DND-41 (cell line): ENCODE data around the gene ALKBH5.

Experiments
- ATAC-seq: fragments of 200-7000 bp; cut with Tn5 transposase; 3 replicates; pipeline ENCODE4 v1.9.1; 2021; ENCODE audit warnings: low read depth; ENCODE audit not compliant: insufficient read depth
- DNase-seq: peaks from one replicate; pipeline ENCODE4 v3.0.0-alpha.2; 2020
- H2AFZ ChIP-seq: 2 replicates; pipeline ENCODE4 v1.6.0; 2012; ENCODE audit warnings: low read depth, low read length
- H3K27ac ChIP-seq: 2 replicates; pipeline ENCODE4 v1.5.1; 2012; ENCODE audit warnings: low read length, inconsistent platforms
- H3K27me3 ChIP-seq: fragments of 200-600 bp; sonication (generic); 2 replicates; pipeline ENCODE4 v1.6.0; 2012; ENCODE audit warnings: low read length, mild to moderate bottlenecking, inconsistent platforms; ENCODE audit not compliant: insufficient read depth, poor library complexity
- H3K36me3 ChIP-seq: 2 replicates; pipeline ENCODE4 v1.5.1; 2012; ENCODE audit warnings: low read length, inconsistent platforms; ENCODE audit not compliant: insufficient read depth
- H3K4me1 ChIP-seq: 2 replicates; pipeline ENCODE4 v1.5.1; 2012; ENCODE audit warnings: mild to moderate bottlenecking, low read length; ENCODE audit not compliant: insufficient read depth
- H3K4me2 ChIP-seq: 2 replicates; pipeline ENCODE4 v1.6.0; 2012; ENCODE audit warnings: mild to moderate bottlenecking, moderate library complexity, low read length, inconsistent platforms; ENCODE audit not compliant: insufficient read depth
- H3K4me3 ChIP-seq, 2 experiments: fragments of 200-600 bp in 1 of 2; shearing (Covaris generic) in 1 of 2; 2 replicates each; pipeline ENCODE4 v1.5.1; 2012 to 2016; ENCODE audit warnings: inconsistent platforms in 2 of 2, low read length in 2 of 2, mild to moderate bottlenecking in 2 of 2, low read depth in 1 of 2, moderate library complexity in 1 of 2
- H3K79me2 ChIP-seq: 2 replicates; pipeline ENCODE4 v1.6.0; 2012; ENCODE audit warnings: low read length, inconsistent platforms; ENCODE audit not compliant: insufficient read depth
- H3K9ac ChIP-seq: 2 replicates; pipeline ENCODE4 v1.6.0; 2012; ENCODE audit warnings: low read depth, mild to moderate bottlenecking, inconsistent platforms, low read length, moderate library complexity
- H3K9me3 ChIP-seq: 2 replicates; pipeline ENCODE4 v1.5.1; 2012; ENCODE audit warnings: low read length, moderate library complexity, mild to moderate bottlenecking, inconsistent platforms; ENCODE audit not compliant: insufficient read depth, severe bottlenecking
- H4K20me1 ChIP-seq: 2 replicates; pipeline ENCODE4 v1.6.0; 2012; ENCODE audit warnings: low read length; ENCODE audit not compliant: insufficient read depth
- EZH2 ChIP-seq: IDR thresholded peaks from 3 replicates; pipeline ENCODE4 v1.6.1; 2012; ENCODE audit warnings: borderline replicate concordance, low read depth, mild to moderate bottlenecking, moderate library complexity, low read length, inconsistent platforms; ENCODE audit not compliant: severe bottlenecking
- TF ChIP-seq, protein P1 (sequence below): IDR thresholded peaks from 2 replicates; pipeline ENCODE4 v1.5.1; 2012; ENCODE audit warnings: borderline replicate concordance, low read length, moderate library complexity, mild to moderate bottlenecking; ENCODE audit not compliant: poor library complexity, severe bottlenecking; ENCODE audit errors: extremely low read depth

The ALKBH5 gene

DNA sequence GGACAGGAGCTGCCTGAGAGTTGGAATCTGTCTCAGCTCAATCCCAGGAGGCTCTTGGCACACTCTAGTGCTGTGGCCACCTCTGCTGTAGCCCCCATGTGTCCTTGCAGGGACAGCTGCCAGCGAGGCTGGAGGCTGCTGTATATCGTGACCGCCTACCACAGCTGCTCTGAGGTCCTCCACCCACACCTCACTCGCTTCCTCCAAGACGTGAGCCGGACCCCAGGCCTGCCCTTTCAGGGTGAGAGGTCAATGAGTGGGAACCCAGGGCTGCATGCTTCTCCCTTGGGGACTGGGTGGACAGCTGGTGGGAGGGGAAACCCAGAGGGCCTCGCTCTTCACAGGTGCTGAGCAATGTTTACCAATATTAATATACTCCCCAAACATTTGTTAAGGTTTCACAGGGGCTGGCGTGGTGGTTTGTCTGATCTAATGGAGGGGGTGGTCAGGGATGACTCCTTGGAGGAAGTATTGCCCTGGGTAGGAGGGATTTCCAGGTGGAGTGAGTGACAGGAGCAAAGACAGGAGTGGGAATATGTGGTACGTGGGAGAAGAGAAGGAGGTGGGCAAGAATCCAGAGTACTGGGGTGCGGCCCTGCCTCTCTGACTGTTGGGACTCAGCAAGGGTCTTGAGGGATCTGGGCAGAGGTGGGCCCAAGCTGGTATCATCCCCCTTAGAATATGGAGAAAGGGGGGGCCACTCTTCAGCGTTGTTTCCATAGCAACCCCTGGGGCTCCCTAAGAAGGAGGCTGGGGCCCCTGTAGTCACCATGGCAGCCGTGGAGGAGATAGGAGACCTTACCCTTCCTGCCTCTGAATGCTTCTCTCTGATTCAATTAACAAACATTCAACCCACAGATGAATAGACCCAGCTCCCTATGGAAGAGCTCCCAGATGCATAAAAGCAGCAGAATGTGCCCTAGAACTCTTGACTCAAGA, 22.2 kb upstream of the ALKBH5 start:
- Histone ChIP-seq H3K4me3 (no peak overlapping the region), H3K79me2 (no peaks in the 10 kb centered on the region), H3K27ac (no peak overlapping the region), H2AFZ (no peak overlapping the region), H3K4me2 (no peak overlapping the region), H3K9ac (no peak overlapping the region), H3K27me3 (no peaks in the 10 kb centered on the region), H3K36me3 (no peaks in the 10 kb centered on the region), H3K4me1 (no peaks in the 10 kb centered on the region), H4K20me1 (no peaks in the 10 kb centered on the region), H3K9me3 (no peaks in the 10 kb centered on the region)
- no peak for TF ChIP-seq EZH2
- TF ChIP-seq, protein P1, sequence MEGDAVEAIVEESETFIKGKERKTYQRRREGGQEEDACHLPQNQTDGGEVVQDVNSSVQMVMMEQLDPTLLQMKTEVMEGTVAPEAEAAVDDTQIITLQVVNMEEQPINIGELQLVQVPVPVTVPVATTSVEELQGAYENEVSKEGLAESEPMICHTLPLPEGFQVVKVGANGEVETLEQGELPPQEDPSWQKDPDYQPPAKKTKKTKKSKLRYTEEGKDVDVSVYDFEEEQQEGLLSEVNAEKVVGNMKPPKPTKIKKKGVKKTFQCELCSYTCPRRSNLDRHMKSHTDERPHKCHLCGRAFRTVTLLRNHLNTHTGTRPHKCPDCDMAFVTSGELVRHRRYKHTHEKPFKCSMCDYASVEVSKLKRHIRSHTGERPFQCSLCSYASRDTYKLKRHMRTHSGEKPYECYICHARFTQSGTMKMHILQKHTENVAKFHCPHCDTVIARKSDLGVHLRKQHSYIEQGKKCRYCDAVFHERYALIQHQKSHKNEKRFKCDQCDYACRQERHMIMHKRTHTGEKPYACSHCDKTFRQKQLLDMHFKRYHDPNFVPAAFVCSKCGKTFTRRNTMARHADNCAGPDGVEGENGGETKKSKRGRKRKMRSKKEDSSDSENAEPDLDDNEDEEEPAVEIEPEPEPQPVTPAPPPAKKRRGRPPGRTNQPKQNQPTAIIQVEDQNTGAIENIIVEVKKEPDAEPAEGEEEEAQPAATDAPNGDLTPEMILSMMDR, result no peak
- no peak for ATAC-seq
- DNase-seq, result no peak

- Histone ChIP-seq H3K27ac (no peak overlapping the region), H3K36me3 (no peaks in the 10 kb centered on the region), H3K4me1 (no peaks in the 10 kb centered on the region), H2AFZ (no peak overlapping the region), H3K4me3 (no peak overlapping the region), H4K20me1 (no peaks in the 10 kb centered on the region), H3K9me3 (no peaks in the 10 kb centered on the region), H3K79me2 (no peaks in the 10 kb centered on the region), H3K27me3 (no peaks in the 10 kb centered on the region), H3K9ac (no peak overlapping the region), H3K4me2 (no peak overlapping the region)
- DNase-seq, result no peak
- no peak for ATAC-seq
- TF ChIP-seq, protein P1, result no peak
- TF ChIP-seq EZH2, result no peak
These were observed 20.1 kb upstream of the ALKBH5 start for GRCh38 chr17:18163547-18163946.

DNA sequence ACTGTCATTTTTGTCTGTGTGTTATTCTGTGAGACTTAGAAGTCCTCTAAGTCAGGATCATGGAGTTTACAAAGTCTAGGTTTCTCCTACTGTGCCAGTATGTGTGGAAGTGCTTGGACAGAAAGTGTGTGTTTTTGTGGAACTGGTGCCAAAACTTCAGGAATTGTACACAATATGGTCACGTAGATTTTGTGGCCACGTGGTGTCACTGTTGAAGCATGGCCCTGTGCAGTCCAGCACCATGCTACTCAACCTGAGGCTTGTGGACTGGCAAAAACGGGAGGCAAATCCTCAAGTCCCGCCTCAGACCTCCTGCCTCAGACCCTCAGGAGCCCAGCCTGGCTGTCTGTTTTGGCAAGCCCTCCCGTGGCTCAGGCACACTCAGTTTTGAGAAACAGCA, 16.7 kb upstream of the ALKBH5 start:
- H3K4me2 ChIP-seq, result no peak overlapping the region
- H3K27me3 ChIP-seq, result no peaks in the 10 kb centered on the region
- H3K27ac ChIP-seq, result no peak overlapping the region
- H3K9me3 ChIP-seq, result no peaks in the 10 kb centered on the region
- H4K20me1 ChIP-seq, result no peaks in the 10 kb centered on the region
- no peaks in the 10 kb centered on the region for H3K36me3 ChIP-seq
- no peaks in the 10 kb centered on the region for H3K4me1 ChIP-seq
- DNase-seq, result no peak
- no peak; the same call in 2 of the 3 replicates for ATAC-seq
- no peaks in the 10 kb centered on the region for H3K79me2 ChIP-seq
- TF ChIP-seq, protein P1, result peak; percentile 31
- TF ChIP-seq EZH2, result no peak
- no peak overlapping the region for H3K4me3 ChIP-seq
- H2AFZ ChIP-seq, result no peak overlapping the region
- no peak overlapping the region for H3K9ac ChIP-seq
